Activated T-cell treated with anti-CD3 and anti-CD28 coated beads for 24 hours (primary cell): ENCODE results near the gene PRLH.

ENCODE experiments used
- DNase-seq: peaks from one replicate; pipeline ENCODE4 v3.0.0-alpha.2; 2020; ENCODE audit warnings: low read depth

Gene PRLH

GRCh38 chr2:237566401-237567235 is at the start of gene PRLH:
Gene PRLH, plus strand, starts transcription at chr2:237566574. Its CDS starts 0 bp downstream, at chr2:237566574.
- no peak for DNase-seq

- DNase-seq, result no peak
Observed at GRCh38 chr2:237517163-237517562, 49.2 kb upstream of the PRLH start.

- DNase-seq, result no peak
Observed at GRCh38 chr2:237517990-237518389, 48.4 kb upstream of the PRLH start.

GRCh38 chr2:237519506-237520245 is 46.7 kb upstream of the PRLH start:
- no peak for DNase-seq

GRCh38 chr2:237520290-237520689 is 46.1 kb upstream of the PRLH start:
- DNase-seq, result no peak

- no peak for DNase-seq
Observed at GRCh38 chr2:237524631-237525030, 41.7 kb upstream of the PRLH start.

GRCh38 chr2:237525559-237526157 is 40.7 kb upstream of the PRLH start:
- no peak for DNase-seq

- DNase-seq, result no peak
Observed at GRCh38 chr2:237527233-237527632, 39.1 kb upstream of the PRLH start.

GRCh38 chr2:237527766-237528165 is 38.6 kb upstream of the PRLH start:
- DNase-seq, result no peak

GRCh38 chr2:237529452-237530402 is 36.6 kb upstream of the PRLH start:
- DNase-seq, result no peak

- no peak for DNase-seq
Observed at GRCh38 chr2:237530472-237531433, 35.6 kb upstream of the PRLH start.

- DNase-seq, result no peak
Observed at GRCh38 chr2:237532160-237532559, 34.2 kb upstream of the PRLH start.

- no peak for DNase-seq
Observed at GRCh38 chr2:237533668-237534161, 32.7 kb upstream of the PRLH start.

GRCh38 chr2:237534380-237534779 is 32.0 kb upstream of the PRLH start:
- no peak for DNase-seq

GRCh38 chr2:237535385-237536082 is 30.8 kb upstream of the PRLH start:
- DNase-seq, result no peak

GRCh38 chr2:237536083-237536415 is 30.3 kb upstream of the PRLH start:
- no peak for DNase-seq

GRCh38 chr2:237536617-237537016 is 29.8 kb upstream of the PRLH start:
- no peak for DNase-seq

- no peak for DNase-seq
Observed at GRCh38 chr2:237538001-237538720, 28.2 kb upstream of the PRLH start.

GRCh38 chr2:237538901-237539300 is 27.5 kb upstream of the PRLH start:
- no peak for DNase-seq
